ENCODE measurements around the gene BTD.
A peak's percentile ranks its signal among the peaks of the same experiment; 100 is the strongest.
"Not testable (repeated sequence)": the region's sequence is repeated elsewhere in the genome, so short reads cannot be mapped to it uniquely, and the experiment has no call there.

BTD gene

DNA sequence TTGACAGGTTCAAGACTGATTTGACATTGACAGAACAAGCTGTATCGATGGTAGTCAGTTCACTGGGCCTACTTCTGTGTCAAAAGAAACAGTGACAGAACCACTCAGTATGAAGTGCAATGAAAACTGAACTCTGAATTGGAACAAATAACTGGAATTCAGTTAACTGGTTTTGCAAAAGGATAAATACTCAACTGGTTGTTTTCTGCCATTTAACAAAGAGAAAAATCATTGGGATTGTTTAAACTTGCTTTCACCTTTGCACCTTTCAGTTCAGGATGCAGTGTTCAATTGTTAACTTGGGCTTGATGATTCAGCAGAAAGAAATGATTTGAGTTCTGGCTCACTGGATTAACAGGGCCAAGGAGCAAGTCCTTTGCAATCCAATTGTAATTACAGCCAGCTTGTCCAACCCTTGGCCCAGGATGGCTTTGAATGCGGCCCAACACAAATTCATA is 4.9 kb downstream of the BTD start:
- no peak for DNase-seq

GRCh38 chr3:15610082-15610759 is 8.7 kb downstream of the BTD start:
- no peak for DNase-seq

- DNase-seq: no peak
Observed at GRCh38 chr3:15611018-15611417, 9.5 kb downstream of the BTD start.

DNA sequence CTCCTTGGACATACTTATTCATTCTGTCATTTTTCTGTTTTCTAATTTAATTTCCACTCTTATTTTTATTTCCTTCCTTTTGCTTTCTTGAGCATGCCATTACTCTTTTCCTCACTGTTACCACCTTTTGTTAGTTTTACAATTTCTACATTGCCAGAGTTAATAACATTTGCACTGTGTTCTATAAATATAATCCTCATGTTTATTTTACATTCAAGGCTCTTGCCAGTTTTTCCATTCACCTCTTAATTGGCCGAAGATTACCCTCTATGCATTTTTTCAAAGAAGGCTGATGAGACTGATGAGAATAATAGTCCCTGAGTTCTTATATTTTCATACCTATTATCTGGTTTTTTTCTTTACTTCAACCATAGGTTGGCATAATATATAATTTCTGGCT is 10.5 kb downstream of the BTD start:
- DNase-seq: no peak

DNA sequence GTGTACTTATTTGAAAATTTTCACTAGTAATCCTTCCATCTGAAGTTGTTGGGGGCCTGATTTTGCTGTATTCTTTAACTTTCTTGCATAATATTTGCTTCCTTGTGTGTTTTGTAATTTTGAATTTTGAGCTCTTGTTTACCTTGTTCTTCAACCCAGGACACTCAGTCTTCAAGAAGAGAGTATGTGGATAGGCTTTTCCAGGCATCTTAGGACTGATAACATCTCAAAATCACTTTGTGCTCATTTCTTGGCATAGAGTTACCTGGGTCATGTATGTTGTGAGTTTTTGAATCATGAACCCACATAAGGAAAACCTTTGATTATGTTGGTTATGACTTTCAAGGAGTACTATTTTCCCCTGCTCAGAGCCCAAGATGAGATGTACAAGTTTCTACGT is 13.4 kb downstream of the BTD start:
- no peak for DNase-seq

DNA sequence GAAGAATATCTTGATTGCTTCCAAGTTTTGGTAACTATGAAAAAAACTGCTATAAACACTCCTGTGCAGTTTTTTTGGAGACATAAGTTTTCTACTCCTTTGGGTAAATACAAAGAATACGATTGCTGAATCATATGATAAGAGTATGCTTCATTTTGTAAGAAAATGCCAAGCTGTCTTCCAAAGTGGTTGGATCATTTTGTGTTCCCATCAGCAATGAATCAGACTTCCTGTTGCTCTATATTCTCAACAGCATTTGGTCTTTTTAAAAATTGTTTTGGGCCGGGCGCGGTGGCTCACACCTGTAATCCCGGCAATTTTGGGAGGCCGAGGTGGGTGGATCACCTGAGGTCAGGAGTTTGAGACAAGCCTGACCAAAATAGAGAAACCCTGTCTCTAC is 14.5 kb downstream of the BTD start:
- DNase-seq: no peak

GRCh38 chr3:15619659-15620464 is 18.3 kb downstream of the BTD start:
- not testable (repeated sequence) for DNase-seq

- peak; percentile 48 for DNase-seq
Observed at GRCh38 chr3:15623535-15624440, 22.2 kb downstream of the BTD start.

DNA sequence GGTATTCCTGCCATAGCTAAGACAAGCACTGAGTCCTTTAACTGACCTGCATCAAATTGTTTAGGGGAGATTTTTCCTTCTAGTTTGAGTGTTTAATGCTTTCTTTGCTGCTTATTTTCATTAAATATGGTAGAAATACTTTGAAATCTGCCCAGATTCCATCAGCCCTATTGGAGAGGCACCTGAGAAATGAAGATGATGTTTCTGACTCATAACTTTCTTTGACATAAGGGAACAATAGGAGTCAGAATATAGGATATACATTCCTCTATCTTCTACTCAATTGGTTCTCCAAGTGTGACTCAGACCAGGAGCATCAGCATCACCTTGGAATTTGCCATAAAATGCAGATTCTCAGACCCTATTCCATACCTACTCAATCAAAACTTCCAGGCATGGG is 27.4 kb downstream of the BTD start:
- DNase-seq: no peak

DNA sequence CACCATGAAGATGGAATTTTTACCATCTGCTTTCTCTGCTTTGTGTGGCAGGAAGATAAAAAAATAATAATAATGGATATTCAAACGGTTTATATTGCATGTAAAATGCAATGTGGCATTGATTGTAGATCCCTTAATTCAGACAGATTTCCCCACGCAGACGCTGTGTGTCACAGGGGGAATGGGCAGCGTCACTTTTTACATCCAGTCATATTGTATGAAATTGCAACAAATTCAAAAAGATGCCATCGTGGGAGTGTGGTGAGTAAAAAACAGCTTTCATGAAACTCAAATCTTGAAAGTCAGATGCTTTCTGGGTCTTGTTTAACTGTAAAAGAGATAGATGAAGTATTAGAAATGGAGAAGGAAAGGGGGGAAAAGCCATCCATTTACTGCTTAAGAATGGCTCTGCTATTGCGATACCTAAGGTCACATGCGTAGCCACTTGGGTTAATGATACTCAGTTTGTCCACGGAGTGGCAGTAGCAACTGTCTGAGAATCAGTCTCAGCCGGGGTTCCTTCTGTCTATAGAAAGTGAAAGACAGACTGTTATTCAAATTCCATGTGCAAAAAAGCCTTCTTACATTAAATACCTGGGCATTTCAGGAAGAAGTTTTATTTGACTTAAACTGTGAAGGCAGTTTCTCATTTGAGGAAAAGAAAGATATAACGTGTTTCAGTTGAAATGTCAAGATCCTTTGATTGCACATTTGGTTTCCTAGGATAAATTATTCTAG is 28.5 kb downstream of the BTD start:
- DNase-seq: peak; percentile 81

- DNase-seq: no peak
Observed at GRCh38 chr3:15630646-15631350, 29.3 kb downstream of the BTD start.

- no peak for DNase-seq
Observed at GRCh38 chr3:15631426-15632211, 30.1 kb downstream of the BTD start.

DNA sequence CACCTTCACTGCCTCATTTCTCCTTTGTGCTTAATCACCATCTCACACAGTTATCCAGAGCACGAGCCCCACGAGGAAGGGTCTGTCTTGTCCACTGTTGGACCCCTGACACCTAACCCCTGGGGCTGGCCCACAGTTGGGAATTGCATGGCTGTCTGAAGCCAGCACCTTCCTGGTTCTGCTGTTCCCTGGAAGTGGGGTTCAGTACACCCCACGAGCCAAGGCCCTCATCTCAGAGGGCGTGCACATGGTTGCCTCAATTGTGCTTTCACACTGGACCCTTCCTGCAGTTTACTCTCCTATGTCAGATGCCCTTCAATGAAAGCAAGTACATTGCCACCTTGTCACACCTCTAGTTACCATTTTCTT is 30.7 kb downstream of the BTD start:
- DNase-seq: no peak

DNA sequence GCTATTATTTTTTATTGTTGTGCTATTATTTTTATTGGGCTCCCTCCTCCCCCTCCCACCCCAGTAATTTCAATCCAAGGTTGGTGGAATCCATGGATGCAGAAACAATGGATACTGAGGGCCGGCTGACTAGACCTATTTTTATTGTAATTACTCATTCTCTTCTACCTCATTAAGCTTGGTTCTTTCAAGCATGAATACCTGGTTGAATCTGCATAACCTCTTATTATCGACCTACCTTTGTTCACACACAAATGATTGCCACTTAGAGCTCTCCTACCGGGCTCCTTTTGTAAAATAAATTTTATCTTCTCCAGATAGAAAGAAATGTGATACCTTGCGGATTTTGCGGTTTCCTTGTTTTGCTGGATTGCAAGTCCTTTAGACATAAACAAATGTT is 31.6 kb downstream of the BTD start:
- DNase-seq: no peak

GRCh38 chr3:15633766-15634598 is 32.4 kb downstream of the BTD start:
- no peak for DNase-seq

DNA sequence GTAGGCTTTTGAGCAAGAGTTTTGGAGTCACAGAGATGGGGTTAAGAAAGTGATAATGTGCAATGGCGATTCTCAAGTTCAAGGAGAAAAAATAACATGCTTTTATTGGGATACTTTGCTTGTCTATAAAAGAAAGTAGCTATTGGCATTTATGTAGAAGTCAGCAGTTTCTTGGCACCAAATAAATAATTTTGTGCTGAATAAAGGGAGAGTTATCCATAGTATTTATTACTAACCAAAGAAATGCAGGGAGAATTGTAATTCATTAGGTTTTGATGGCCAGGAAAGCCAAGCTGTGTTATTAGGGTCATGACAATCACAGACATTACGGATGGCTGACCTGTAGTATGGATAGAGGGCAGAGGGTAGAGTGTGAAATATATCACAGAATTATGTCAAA is 33.1 kb downstream of the BTD start:
- no peak for DNase-seq

- no peak for DNase-seq
Observed at GRCh38 chr3:15635121-15635661, 33.6 kb downstream of the BTD start.

DNA sequence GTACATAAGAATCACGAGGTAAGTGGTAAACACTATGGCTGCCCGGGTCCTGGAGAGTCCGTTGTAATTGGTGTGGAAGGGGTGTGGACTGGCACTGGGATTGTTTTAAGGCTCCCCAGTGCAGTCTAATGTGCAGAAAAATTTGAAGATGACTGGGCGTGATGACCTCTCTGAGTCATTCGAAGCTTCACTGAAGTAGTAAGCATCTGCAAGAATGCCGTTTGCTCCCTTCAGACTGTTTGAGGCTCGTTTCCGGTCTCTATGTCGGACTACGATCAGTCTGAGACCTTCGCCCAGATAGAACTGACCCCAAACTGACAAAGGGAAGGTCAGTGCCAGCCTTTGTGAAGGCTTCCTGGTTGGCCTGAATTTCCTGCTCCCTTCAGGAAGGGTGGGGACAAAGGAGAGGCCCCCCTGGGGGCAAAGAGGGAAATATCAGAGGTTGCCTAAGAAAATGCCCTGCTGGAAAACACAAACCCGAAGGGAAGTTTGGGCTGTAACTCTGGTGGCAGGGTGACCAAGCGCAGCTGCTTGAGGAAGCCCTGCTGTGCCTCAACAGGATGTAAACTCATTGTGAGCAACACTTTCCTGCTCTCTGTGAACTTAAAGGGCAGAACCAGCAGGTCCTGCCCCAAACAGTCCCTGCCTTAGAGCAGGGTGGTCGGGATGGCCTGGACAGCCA is 34.6 kb downstream of the BTD start:
- DNase-seq: no peak

Measured in CD4-positive, alpha-beta T cell treated with Interleukin-12 subunit alpha and Interleukin-12 subunit beta, for 1 hour (primary cell).